ENCODE results near the gene PLA2G4D.

Gene PLA2G4D

GRCh38 chr15:42053914-42054313 lies 40.4 kb downstream of the PLA2G4D start:
- TF ChIP-seq EZH2phosphoT487 (IDR thresholded peaks at IDR 0.05; ENCODE audit: borderline replicate concordance, low read length) = no peak
- no peak for TF ChIP-seq CTCF (IDR thresholded peaks at IDR 0.05; ENCODE audit: low read depth, low read length, poor library complexity, severe bottlenecking)
- H3K9me3 ChIP-seq (ENCODE audit: control insufficient read depth, insufficient read depth, low read length) = no peaks in the 10 kb centered on the region
- no peaks in the 10 kb centered on the region; the same call in 1 of the 2 replicates for H3K4me1 ChIP-seq (ENCODE audit: control insufficient read depth, low read length)
- peaks cover 44% of the 10 kb centered on the region for H3K27me3 ChIP-seq (ENCODE audit: control insufficient read depth, low read length)
- H3K27ac ChIP-seq (ENCODE audit: low read depth, low read length) = no peak overlapping the region
- H3K9me2 ChIP-seq (replicated peaks; ENCODE audit: control insufficient read depth, low read length) = no peaks in the 10 kb centered on the region
- no peaks in the 10 kb centered on the region for H3K79me2 ChIP-seq (ENCODE audit: control insufficient read depth, low read length)
- no peak overlapping the region for H3K4me3 ChIP-seq (ENCODE audit: low read length)
- no peak overlapping the region for H3K4me2 ChIP-seq (ENCODE audit: low read length)
- H3K36me3 ChIP-seq (ENCODE audit: control insufficient read depth, low read length) = no peaks in the 10 kb centered on the region
- no peaks in the 10 kb centered on the region for H4K20me1 ChIP-seq (ENCODE audit: control insufficient read depth, insufficient read depth, low read depth, low read length)
- H3F3A ChIP-seq (ENCODE audit: control insufficient read depth, insufficient read depth) = no peaks in the 10 kb centered on the region

GRCh38 chr15:42053010-42053409 lies 41.4 kb downstream of the PLA2G4D start:
- Histone ChIP-seq H3K27me3 (ENCODE audit: control insufficient read depth, low read length) (peaks cover 41% of the 10 kb centered on the region), H3K79me2 (ENCODE audit: control insufficient read depth, low read length) (no peaks in the 10 kb centered on the region), H3K36me3 (ENCODE audit: control insufficient read depth, low read length) (no peaks in the 10 kb centered on the region), H3K4me2 (ENCODE audit: low read length) (no peak overlapping the region), H3K4me3 (ENCODE audit: low read length) (no peak overlapping the region), H3K4me1 (ENCODE audit: control insufficient read depth, low read length) (peaks cover 2% of the 10 kb centered on the region; the same call in 1 of the 2 replicates), H3K9me2 (replicated peaks; ENCODE audit: control insufficient read depth, low read length) (no peaks in the 10 kb centered on the region), H3F3A (ENCODE audit: control insufficient read depth, insufficient read depth) (no peaks in the 10 kb centered on the region), H3K9me3 (ENCODE audit: control insufficient read depth, insufficient read depth, low read length) (no peaks in the 10 kb centered on the region), H4K20me1 (ENCODE audit: control insufficient read depth, insufficient read depth, low read depth, low read length) (no peaks in the 10 kb centered on the region), H3K27ac (ENCODE audit: low read depth, low read length) (no peak overlapping the region)
- TF ChIP-seq CTCF (IDR thresholded peaks at IDR 0.05; ENCODE audit: low read depth, low read length, poor library complexity, severe bottlenecking) = no peak
- no peak for TF ChIP-seq EZH2phosphoT487 (IDR thresholded peaks at IDR 0.05; ENCODE audit: borderline replicate concordance, low read length)

- TF ChIP-seq CTCF (IDR thresholded peaks at IDR 0.05; ENCODE audit: low read depth, low read length, poor library complexity, severe bottlenecking) (no peak), EZH2phosphoT487 (IDR thresholded peaks at IDR 0.05; ENCODE audit: borderline replicate concordance, low read length) (no peak)
- Histone ChIP-seq H3K36me3 (ENCODE audit: control insufficient read depth, low read length) (no peaks in the 10 kb centered on the region), H4K20me1 (ENCODE audit: control insufficient read depth, insufficient read depth, low read depth, low read length) (no peaks in the 10 kb centered on the region), H3K4me3 (ENCODE audit: low read length) (no peak overlapping the region), H3K9me3 (ENCODE audit: control insufficient read depth, insufficient read depth, low read length) (no peaks in the 10 kb centered on the region), H3K4me2 (ENCODE audit: low read length) (no peak overlapping the region), H3K79me2 (ENCODE audit: control insufficient read depth, low read length) (no peaks in the 10 kb centered on the region), H3K27me3 (ENCODE audit: control insufficient read depth, low read length) (peaks cover 18% of the 10 kb centered on the region), H3K27ac (ENCODE audit: low read depth, low read length) (no peak overlapping the region), H3K9me2 (replicated peaks; ENCODE audit: control insufficient read depth, low read length) (no peaks in the 10 kb centered on the region), H3F3A (ENCODE audit: control insufficient read depth, insufficient read depth) (no peaks in the 10 kb centered on the region), H3K4me1 (ENCODE audit: control insufficient read depth, low read length) (0 out of 2 replicates have a peak, but pooled peaks cover 2% of the 10 kb centered on the region)
These were observed 43.7 kb downstream of the PLA2G4D start for GRCh38 chr15:42050484-42051255.
